ENCODE data around the gene MGME1. TPM values are rescaled to one million over a fixed set of nuclear protein-coding genes. Genes with fewer than 3 reads are reported as not detected.

MGME1 gene
- total and polyA plus RNA-seq, 9 of the 15 experiments (the other 6 are each of a cell fraction or from before 2014, with no cell fraction given): 13.4 to 45.1 (median 30.6) TPM

GRCh38 chr20:17958373-17959256 is 10.2 kb upstream of the MGME1 start (continued):
- TF ChIP-seq CLOCK (CRISPR knock-in tag; IDR thresholded peaks at IDR 0.05; ENCODE audit: borderline replicate concordance): no peak
- TF ChIP-seq MYBL2 (IDR thresholded peaks at IDR 0.05; ENCODE audit: low read depth): no peak
- no peak for TF ChIP-seq MYBL2 (CRISPR knock-in tag; IDR thresholded peaks at IDR 0.05; ENCODE audit: borderline replicate concordance)
- TF ChIP-seq KLF1 (tag; IDR thresholded peaks at IDR 0.05): no peak
- TF ChIP-seq MNT (conservative IDR thresholded peaks at IDR 0.05): peak in 1 of 2 experiments; percentile 47; a peak in 1 of 4 replicates
- TF ChIP-seq TCF7 (IDR thresholded peaks at IDR 0.05; ENCODE audit: borderline replicate concordance): peak; percentile 54; the same call in 1 of the 2 replicates
- peak; percentile 70 for TF ChIP-seq MTA2 (IDR thresholded peaks at IDR 0.05; ENCODE audit: low read depth)
- TF ChIP-seq E2F6 (IDR thresholded peaks at IDR 0.05; ENCODE audit: borderline replicate concordance in 1 of 2, extremely low read depth in 1 of 2, insufficient read depth in 1 of 2, insufficient read length in 1 of 2, low read depth in 1 of 2, low read length in 1 of 2, poor library complexity in 1 of 2, severe bottlenecking in 1 of 2): no peak
- TF ChIP-seq BCOR (IDR thresholded peaks at IDR 0.05): no peak
- TF ChIP-seq ERF (CRISPR knock-in tag; IDR thresholded peaks at IDR 0.05): no peak
